Thymus (tissue), 11 donors: ENCODE data around the gene HMX1. TPM values are rescaled to one million over a fixed set of nuclear protein-coding genes. Genes with fewer than 3 reads are reported as not detected.

ENCODE experiments used
- DNase-seq, 9 donors: peaks; one replicate each; pipeline ENCODE4 v3.0.0-alpha.2; 2013; ENCODE audit warnings: low spot score in 9 of 9, low read depth in 6 of 9, missing footprints in 1 of 9
- H3K27ac ChIP-seq, 2 donors: one replicate each; pipeline ENCODE4 v1.5.1; 2013; ENCODE audit warnings: control low read depth in 1 of 2, low read depth in 1 of 2, low read length in 1 of 2, mild to moderate bottlenecking in 1 of 2, moderate library complexity in 1 of 2
- H3K27me3 ChIP-seq, 2 donors: one replicate each; pipeline ENCODE4 v1.5.1; 2013; ENCODE audit warnings: low read length in 1 of 2; ENCODE audit not compliant: control insufficient read depth in 2 of 2, insufficient read depth in 1 of 2
- H3K36me3 ChIP-seq, 2 donors: one replicate each; pipeline ENCODE4 v1.5.1; 2013; ENCODE audit warnings: low read length in 1 of 2, mild to moderate bottlenecking in 1 of 2, moderate library complexity in 1 of 2; ENCODE audit not compliant: control insufficient read depth in 2 of 2, insufficient read depth in 2 of 2
- H3K4me1 ChIP-seq, 2 donors: one replicate each; pipeline ENCODE4 v1.5.1; 2013; ENCODE audit warnings: low read length in 2 of 2; ENCODE audit not compliant: control insufficient read depth in 2 of 2, insufficient read depth in 2 of 2
- H3K4me3 ChIP-seq, 2 donors: one replicate each; pipeline ENCODE4 v1.5.1; 2013; ENCODE audit warnings: low read length in 2 of 2, control low read depth in 1 of 2, mild to moderate bottlenecking in 1 of 2
- H3K9me3 ChIP-seq, 2 donors: one replicate each; pipeline ENCODE4 v1.5.1; 2013; ENCODE audit warnings: low read length in 1 of 2, mild to moderate bottlenecking in 1 of 2; ENCODE audit not compliant: control insufficient read depth in 2 of 2, insufficient read depth in 1 of 2
- WGBS: extraction: QIAGEN DNeasy Blood & Tissue Kit; methylation state at CpG from one replicate; pipeline ENCODE4 v1.1.7; 2013; 5-methylcytosine and 5-hydroxymethylcytosine counted together
- polyA plus RNA-seq: library from polyadenylated mRNA; stranded (reverse); fragments of 200-250 nt; gene quantifications from one replicate; pipeline ENCODE4 v1.2.3, GENCODE V29; 2013
- total RNA-seq: library from RNA; stranded (reverse); fragments of 120-200 nt; gene quantifications from one replicate; pipeline ENCODE4 v1.2.4, GENCODE V29; 2013
- donor health status: healthy.

Gene HMX1
- total and polyA plus RNA-seq, 2 donors, result 0.05 TPM; not detected in 1

DNA sequence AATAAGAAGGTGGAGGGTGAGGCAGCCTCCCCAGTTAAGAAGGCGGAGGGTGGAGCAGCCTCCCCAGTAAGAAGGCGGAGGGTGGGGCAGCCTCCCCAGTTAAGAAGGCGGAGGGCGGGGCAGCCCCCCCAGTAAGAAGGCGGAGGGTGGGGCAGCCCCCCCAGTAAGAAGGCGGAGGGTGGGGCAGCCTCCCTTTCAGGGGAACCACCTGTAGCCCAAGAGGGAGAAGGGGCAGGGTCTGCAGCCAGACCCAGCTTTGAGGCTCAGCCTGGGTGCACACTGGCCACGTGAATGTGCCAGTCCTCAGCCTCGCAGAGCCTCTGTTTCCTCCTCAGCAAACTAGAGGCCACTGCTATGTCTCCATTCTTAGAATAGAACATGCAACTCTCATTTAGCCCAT lies 52.6 kb downstream of the HMX1 start:
- Histone ChIP-seq H3K9me3 (no peaks in the 10 kb centered on the region), H3K27me3 (no peaks in the 10 kb centered on the region), H3K4me1 (no peaks in the 10 kb centered on the region), H3K36me3 (no peaks in the 10 kb centered on the region), H3K4me3 (no peak overlapping the region), H3K27ac (no peak overlapping the region)
- 97% methylated on average over 8 of the region's 8 CpGs for WGBS
- no peak for DNase-seq

DNA sequence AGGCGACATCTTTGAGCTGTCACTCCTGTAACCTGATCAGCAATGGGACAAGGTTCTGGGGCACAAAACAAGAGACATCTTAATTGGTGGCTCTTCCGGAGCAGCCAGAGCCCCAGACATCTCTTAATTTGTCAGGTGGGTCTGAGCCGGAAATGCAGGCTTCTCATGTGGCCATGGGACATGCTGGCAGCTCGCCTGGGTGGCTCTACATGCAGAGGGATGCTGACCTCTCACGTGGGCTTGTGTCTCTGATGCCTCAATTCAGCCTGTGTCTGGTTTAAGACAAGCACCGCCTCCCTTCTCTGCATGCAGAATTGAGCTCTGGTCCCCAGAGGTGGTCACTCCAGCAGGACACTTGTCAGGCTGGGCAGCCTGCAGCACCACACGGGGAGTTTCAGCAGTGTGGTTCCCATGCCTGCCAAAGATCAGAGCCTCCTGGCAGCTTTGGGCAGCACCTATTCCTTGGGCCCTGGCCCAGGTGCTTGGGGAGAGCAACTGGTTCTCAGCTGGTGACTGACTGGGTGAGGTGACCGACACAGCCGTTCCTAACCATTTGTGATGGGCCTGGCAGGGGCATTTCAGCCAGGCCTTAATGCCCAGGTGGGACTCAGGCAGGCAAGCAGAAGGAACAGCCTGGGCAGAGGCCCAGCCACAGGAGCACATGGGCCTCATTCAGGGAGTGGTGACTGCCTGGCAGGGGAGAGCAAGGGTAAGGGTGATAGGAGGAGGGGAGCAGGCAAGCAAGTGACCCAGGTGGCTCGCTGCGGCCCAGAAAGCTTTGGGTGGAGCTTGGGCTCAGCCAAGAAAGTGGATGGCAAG lies 53.4 kb downstream of the HMX1 start:
- DNase-seq, result no peak
- WGBS, result 89% methylated on average over 11 of the region's 11 CpGs
- H3K27me3 ChIP-seq, result no peaks in the 10 kb centered on the region
- no peaks in the 10 kb centered on the region for H3K4me1 ChIP-seq
- no peaks in the 10 kb centered on the region for H3K9me3 ChIP-seq
- H3K36me3 ChIP-seq, result no peaks in the 10 kb centered on the region
- no peak overlapping the region for H3K4me3 ChIP-seq
- no peak overlapping the region for H3K27ac ChIP-seq

DNA sequence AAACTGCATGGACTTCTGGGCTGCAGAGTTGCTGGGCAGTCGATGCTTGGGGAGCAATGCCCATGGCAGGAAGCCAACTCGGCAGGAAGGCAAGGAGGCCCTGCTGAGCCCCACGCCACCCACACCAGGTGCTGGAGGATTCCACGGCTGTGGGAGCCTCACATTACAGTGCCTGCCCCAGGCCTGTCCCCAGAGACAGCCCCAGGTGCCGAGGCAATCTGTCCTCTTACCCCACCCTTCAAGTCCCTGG lies 53.9 kb downstream of the HMX1 start:
- H3K9me3 ChIP-seq, result no peaks in the 10 kb centered on the region
- DNase-seq, result no peak
- no peaks in the 10 kb centered on the region for H3K27me3 ChIP-seq
- 15% methylated on average over 5 of the region's 5 CpGs for whole genome bisulfite sequencing
- no peaks in the 10 kb centered on the region for H3K4me1 ChIP-seq
- no peak overlapping the region for H3K27ac ChIP-seq
- H3K4me3 ChIP-seq, result no peak overlapping the region
- no peaks in the 10 kb centered on the region for H3K36me3 ChIP-seq

DNA sequence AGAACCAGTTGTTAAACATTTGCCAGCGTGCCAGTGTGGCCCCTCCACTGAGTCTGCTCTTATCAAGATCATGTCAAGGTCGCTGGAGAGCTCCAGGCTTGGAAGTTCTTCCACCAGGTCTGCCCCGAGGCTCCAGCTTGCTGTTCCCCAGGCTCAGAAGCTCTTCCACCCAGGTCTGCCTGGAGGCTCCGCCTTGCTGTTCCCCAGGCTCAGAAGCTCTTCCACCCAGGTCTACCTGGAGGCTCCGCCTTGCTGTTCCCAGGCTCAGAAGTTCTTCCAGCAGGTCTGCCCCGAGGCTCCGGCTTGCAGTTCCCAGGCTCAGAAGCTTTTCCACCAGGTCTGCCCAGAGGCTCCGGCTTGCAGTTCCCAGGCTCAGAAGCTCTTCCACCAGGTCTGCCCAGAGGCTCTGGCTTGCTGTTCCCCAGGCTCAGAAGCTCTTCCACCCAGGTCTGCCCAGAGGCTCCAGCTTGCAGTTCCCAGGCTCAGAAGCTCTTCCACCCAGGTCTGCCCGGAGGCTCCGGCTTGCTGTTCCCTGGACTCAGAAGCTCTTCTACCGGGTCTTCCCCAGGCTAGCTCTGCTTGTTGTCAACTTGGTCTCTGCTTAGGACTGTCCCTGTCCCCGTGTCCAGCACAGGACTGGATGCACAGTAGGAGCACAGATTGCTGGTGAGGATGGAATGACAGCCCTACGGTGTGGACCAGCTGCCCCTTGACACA lies 54.4 kb downstream of the HMX1 start:
- H3K4me3 ChIP-seq, result no peak overlapping the region
- no peak for DNase-seq
- 88% methylated on average over 13 of the region's 13 CpGs for WGBS
- no peaks in the 10 kb centered on the region for H3K27me3 ChIP-seq
- H3K36me3 ChIP-seq, result no peaks in the 10 kb centered on the region
- H3K4me1 ChIP-seq, result no peaks in the 10 kb centered on the region
- H3K27ac ChIP-seq, result no peak overlapping the region
- no peaks in the 10 kb centered on the region for H3K9me3 ChIP-seq
